SK-N-DZ (cell line): ENCODE results near the gene RNF115.
"Not testable (repeated sequence)": the region's sequence is repeated elsewhere in the genome, so short reads cannot be mapped to it uniquely, and the experiment has no call there.

Experiments used
- DNase-seq: peaks from one replicate; pipeline ENCODE4 v3.0.0-alpha.2; 2015; ENCODE audit warnings: low spot score

RNF115 gene

DNA sequence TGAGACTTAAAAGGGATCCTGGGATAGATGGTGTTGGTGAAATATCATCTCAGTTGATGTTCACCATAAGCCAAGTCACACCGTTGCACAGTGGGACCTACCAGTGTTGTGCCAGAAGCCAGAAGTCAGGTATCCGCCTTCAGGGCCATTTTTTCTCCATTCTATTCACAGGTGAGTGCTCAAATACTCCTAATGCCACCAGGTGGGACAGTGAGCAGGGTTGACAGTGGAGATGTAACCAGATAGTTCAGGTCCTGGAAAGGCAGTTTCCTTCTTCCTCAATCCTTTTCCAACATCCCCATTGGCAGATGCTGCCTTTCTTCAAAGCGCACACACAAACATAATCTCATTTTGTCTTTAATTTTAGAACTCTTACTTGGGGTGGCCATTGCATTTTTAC is 93.0 kb downstream of the RNF115 start:
- DNase-seq, result no peak

- DNase-seq, result no peak
Measured at GRCh38 chr1:145730467-145730866, 93.4 kb downstream of the RNF115 start.

DNA sequence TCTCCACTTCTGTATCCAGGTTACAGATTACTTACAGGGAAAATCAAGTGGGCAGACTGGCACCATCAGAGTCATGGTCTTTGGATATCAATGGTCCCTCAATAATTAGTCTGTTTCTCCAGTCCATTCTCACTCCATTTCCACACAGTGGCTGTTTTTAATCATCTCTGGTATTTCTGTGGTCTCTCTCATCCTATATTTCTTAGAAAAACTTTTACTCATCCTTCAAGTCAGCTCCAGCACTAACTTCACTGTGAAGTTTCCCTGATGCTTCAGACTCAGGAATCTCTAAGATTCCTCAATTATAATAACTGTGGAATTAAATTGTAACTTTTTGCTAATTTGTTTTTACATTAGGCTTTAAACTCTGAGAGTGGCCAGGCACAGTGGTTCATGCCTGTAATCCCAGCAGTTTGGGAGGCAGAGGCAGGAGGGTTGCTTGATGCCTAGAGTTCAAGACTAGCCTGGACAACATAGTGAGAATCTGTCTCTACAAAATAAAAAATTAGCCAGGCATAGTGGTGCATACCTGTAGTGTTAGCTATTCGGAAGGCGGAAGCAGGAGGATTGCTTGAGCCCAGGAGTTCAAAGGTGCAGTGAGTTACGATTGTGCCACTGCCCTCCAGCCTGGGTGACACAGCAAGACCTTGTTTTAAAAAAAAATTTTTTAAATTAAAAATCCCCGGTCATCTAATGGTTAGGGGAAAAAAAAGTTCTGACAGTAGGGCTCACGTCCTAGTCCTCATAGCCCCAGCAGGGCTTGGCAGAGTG is 94.0 kb downstream of the RNF115 start:
- DNase-seq, result no peak

DNA sequence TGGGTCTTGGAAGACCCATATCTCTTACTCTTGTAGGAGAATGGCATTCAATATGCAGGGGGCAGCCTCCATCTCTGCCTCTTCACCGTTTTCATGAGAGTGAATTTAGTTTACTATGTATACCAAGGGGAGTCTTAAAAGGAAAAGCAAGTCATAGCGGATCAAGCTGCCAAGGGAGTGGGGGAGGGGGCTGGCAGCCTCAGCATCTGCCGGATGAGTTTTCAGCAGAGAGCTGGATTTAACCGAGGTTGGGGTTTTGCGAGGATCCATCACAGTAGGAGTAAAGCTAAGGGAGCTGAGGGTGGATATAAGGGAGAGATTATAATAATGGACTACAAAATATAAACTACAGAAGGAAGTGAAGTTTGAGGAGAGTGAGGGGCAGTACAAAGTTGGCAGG is 94.7 kb downstream of the RNF115 start:
- no peak for DNase-seq

DNA sequence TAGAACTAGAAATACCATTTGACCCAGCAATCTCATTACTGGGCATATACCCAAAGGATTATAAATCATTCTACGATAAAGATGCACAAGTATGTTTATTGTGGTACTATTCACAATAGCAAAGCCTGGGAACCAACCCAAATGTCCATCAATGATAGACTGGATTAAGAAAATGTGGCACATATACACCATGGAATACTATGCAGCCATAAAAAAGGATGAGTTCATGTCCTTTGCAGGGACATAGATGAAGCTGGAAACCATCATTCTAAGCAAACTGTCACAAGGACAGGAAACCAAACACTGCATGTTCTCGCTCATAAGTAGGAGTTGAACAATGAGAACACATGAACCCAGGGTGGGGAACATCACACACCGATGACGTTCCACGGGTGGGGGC is 97.7 kb downstream of the RNF115 start:
- not testable (repeated sequence) for DNase-seq

- DNase-seq, result peak; percentile 70
Measured at GRCh38 chr1:145720878-145721671, 102.8 kb downstream of the RNF115 start.

DNA sequence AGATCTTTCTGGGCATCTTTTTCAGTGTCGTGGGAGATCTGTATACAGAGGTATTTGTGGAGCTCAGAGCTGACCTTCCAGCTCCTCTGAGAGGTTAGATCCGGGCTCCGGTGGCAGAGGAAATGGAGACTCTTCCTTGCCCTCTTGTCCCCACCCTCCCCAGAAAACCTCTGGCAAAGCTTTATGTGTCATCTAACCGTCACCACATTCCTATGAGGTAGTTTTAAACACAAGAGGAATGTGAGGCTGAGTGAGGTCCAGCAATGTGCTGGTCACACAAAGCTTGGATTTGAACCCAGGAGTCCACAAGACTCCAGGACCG is 103.4 kb downstream of the RNF115 start:
- no peak for DNase-seq

GRCh38 chr1:145719230-145720079 is 104.4 kb downstream of the RNF115 start, which contains the start of gene CD160:
Gene CD160, plus strand, starts transcription at chr1:145719499. Its CDS starts 8,829 bp downstream, at chr1:145728328.
- no peak for DNase-seq

DNA sequence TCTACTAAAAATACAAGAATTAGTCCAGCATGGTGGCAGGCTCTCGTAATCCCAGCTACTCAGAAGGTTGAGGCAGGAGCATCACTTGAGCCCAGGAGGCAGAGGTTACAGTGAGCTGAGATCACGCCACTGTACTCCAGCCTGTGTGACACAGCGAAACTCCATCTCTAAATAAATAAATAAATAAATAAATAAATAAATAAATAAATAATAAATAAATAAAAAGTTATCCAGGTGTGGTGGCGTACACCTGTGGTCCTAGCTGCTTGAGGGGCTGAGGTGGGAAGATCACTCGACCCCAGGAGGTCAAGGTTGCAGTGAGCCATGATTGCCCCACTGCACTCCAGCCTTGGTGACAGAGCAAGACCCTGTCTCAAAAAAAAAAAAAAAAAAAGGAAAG is 105.4 kb downstream of the RNF115 start:
- DNase-seq, result not testable (repeated sequence)

DNA sequence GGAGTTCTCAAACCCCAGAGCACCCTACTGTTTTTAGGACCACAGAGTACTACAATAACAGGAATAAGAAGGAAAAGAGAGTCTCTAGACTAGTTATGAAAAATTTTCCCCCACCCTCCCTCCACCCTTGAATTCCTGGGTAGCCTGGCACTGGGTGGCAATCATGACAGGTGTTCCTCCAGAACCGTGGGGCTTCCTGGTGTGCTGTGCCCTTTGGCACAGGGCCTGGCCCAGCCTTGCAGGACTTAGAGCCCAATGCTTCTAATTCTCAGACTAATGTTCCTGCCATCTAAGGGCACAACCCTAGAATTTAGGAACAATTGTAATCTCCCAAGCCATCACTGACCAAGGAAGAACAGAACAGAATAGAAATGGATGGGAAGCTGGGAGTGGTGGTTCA is 106.1 kb downstream of the RNF115 start:
- no peak for DNase-seq

DNA sequence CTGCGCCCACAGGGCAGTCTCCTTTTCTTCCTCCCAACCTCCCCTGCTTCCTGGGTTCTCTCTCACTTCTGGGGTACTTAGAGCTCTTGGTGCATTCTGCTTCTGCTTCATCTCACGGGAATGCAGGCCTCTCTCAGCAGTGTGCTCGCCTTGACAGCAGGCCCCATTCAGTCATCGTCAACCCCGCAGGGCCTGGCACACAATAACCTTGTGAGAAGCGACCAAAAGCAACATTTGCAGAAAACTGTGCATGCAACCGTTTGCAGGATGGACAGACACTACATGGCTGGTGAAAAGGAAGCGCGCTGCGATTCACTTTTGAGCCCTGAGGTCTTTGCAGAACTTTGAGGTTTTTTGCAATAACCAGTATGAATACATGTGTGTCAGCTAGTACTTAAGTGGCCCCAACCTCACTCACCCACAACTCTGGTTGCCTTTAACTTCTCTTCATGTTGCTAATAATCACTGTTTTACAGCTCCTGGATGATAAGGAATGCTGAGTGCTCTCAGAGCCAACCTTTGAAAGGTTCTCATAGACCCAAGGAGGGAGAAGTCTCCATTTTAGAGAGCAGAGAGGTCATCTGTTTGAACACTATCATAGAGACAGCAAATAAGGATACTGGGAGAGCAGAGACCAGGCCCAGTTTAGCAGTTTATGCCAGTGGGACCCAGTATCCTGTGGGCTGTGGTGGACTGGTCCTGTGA is 107.1 kb downstream of the RNF115 start:
- no peak for DNase-seq

DNA sequence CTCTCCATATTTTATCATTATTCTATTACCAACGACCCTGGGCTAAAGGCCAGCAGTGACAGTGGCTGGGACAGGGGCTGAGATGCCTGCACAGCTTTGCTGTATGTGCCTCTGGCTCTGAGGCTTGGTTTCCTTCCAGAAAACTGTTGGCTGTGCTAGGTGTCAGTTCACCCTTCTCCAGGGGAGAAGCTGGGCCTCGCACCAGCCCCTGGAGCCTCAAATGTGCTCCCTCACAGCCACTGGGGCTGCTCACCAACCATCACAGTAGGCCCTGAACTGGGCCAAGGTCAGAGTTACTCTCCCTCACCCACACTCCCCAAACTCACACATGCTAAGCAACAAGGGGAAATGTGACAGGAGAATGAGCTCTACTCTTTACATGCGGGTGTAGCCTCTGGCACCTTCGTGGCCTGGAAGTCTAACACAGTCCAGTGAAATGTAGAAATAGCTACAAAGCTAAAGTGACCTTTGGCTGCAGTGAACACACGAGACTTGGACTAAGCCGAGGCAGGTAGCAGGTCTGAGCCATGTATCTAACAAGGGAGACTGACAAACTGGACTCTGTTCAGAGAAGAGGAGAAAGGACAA is 109.3 kb downstream of the RNF115 start:
- DNase-seq, result no peak

DNA sequence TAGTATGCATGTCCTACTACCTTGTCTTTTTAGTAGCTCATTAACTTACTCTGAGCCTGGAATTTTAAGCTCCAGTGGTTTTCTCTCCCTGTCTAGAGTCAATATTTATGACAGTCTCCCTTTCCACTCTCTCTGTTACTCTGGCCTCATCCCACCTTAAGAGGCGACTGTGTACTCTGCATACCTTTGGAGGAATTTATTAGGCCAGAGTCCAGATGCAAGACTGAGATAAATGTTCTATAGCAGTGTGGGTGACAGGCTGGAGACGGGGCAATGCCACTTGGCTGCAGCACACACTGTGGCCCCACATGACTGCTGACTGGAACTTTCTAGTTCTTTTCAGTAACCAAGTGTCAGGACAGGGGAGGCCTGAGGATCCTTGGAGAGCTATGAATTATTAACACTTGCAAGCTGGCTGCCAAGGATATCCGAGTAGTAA is 112.7 kb downstream of the RNF115 start:
- DNase-seq, result no peak

DNA sequence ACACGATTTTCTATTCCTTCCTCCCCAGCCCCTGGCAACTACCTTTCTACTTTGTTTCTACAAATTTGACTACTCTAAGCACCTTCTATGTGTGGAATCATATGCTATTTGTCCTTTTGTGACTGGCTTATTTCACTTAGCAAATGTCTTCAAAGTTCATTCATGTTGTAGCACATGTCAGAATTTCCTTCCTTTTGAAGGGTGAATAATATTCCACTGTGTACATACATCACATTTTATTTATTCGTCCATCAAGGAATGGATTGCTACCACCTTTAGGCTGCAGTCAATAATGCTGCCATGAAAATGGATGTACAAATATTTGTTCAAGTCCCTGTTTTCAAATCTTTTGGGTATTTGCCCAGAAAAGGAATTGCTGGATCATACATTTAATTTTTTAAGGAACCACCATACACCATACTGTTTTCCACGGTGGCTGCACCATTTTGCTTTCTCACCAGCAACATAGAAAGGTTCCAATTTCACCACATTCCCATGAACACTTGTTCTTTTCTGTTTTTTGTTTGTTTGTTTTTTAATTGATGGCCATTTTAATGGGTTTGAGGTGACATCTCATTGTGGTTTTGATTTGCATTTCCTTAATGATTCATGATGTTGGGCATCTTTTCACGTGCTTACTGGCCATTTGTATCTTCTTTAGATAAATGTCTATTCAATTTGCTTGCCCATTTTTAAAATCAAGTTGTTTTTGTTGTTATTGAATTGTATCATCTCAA is 113.4 kb downstream of the RNF115 start:
- DNase-seq, result no peak

DNA sequence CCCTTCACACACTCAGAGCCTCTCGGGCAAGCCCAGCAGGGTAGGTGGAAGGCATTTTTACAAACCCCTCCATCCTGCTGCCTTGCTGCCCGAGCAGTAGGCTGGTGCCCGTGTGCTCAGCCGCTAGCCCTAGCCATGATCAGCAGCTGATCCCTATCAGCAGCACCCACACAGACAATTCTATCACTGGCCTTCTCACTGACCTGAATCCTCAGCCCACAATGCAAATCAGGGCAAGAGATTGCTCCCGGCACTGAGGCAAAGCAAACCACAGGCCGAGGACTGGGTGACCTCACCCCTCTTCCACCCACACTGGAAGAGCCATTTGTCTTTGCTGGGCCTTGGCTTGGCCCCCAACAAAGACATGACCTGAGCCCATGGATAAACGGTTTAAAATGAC is 115.8 kb downstream of the RNF115 start:
- peak; percentile 57 for DNase-seq

DNA sequence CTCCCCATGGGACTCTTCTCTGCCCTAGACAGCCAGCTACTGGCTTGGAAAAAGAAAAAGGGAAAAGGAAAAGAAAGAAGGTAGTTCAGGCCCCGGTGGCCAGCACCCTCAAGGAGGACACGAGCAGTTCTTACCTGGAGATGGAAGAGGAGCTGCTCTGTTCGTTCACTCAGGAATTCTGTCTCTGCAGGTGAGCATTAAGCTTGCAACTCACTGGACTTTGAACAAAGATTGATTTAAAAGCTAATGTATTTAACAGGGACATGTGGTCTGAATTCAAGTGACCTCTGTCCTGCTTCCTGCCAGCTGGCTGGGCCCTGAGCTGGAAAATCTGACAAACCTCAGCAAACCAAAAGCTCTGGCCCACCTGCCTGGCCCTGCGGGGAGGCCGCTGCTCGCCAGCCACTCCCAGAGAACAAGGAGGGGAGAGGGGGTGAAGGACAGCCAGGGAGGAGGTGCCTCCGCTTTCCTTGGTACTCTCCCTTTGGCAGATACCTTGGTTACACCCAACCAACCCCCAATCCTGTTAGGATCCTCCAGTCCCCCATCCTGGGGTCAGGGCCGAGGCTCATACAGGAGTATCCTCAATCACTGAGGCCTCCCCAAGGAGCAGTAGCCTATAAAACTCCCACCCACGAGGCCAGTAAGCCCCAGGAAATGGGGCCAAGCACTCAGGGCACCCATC is 116.6 kb downstream of the RNF115 start, which contains the start of gene PDZK1:
Gene PDZK1 (minus strand): TSS at position 186 of the 685 bp plus-strand sequence. CDS start 19,347 bp downstream, outside the sequence.
- no peak for DNase-seq

GRCh38 chr1:145706086-145706664 is 117.7 kb downstream of the RNF115 start:
- no peak for DNase-seq

DNA sequence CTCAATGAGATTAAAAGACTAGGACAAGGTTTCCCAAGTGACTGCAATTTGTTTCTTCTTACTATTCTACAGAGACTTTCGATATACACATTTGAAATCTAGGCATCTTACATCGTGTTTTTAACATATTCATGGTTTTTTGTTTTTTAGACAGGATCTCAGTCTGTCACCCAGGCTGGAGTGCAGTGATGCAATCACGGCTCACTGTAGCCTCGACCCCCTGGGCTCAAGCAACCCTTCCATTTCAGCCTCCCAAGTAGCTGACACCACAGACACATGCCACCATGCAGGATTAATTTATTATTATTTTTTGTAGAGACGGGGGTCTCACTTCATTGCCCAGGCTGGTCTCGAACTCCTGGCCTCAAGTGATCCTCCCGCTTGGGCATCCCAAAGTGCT is 118.3 kb downstream of the RNF115 start:
- no peak for DNase-seq

DNA sequence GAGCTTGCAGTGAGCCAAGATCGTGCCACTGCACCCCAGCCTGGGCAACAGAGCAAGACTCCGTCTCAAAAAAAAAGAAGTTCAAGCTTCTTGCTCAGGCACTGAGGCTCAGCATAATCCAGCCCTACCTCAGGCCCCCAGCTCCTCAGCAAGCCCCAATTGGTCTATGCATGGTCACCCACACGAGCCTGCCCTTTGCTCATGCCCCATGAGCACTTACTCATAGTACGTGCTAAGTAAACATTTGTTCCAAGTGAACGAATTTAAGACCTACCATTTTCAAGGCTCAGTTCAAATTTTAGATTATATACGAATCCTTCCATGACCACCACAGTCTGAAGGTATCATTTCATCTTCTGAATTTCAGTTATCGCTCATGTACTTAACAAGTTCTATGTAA is 121.1 kb downstream of the RNF115 start:
- DNase-seq, result no peak
